Retinal pigment epithelial cell (primary cell): Measurements from ENCODE around the gene EMILIN1.

Experiments
- DNase-seq: peaks from one replicate; pipeline ENCODE4 v3.0.0-alpha.2; 2010; ENCODE audit warnings: low read depth
- H3K4me3 ChIP-seq: 2 replicates; pipeline ENCODE4 v1.5.1; 2011; ENCODE audit warnings: mild to moderate bottlenecking, low read length, control low read depth, moderate library complexity
- TF ChIP-seq, protein P1 (sequence below): conservative IDR thresholded peaks from 2 replicates; pipeline ENCODE4 v1.5.1; 2011; ENCODE audit warnings: low read depth, low read length, control low read depth, inconsistent platforms

The EMILIN1 gene

DNA sequence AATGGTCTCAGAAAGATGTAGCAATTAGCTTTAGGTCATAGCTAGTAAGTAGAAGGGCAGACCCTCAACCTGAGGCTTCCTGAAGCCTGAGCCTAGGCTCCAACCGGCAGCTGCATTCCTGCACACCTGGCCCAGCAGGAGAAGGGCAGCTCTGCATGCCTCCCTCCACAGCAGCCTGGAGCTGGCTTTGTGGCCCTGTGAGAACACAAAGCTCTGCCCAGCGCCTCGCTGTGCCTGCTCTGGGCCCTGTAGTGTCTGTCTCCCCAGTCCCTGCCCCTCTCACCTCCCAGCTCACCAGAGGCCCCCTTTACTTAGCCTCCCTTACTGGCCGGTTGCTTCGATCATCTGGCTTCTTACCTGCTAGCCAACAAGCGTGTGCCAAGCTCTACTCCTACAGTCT is 39.0 kb upstream of the EMILIN1 start:
- DNase-seq, result no peak
- TF ChIP-seq, protein P1, sequence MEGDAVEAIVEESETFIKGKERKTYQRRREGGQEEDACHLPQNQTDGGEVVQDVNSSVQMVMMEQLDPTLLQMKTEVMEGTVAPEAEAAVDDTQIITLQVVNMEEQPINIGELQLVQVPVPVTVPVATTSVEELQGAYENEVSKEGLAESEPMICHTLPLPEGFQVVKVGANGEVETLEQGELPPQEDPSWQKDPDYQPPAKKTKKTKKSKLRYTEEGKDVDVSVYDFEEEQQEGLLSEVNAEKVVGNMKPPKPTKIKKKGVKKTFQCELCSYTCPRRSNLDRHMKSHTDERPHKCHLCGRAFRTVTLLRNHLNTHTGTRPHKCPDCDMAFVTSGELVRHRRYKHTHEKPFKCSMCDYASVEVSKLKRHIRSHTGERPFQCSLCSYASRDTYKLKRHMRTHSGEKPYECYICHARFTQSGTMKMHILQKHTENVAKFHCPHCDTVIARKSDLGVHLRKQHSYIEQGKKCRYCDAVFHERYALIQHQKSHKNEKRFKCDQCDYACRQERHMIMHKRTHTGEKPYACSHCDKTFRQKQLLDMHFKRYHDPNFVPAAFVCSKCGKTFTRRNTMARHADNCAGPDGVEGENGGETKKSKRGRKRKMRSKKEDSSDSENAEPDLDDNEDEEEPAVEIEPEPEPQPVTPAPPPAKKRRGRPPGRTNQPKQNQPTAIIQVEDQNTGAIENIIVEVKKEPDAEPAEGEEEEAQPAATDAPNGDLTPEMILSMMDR, result no peak
- no peak overlapping the region for H3K4me3 ChIP-seq

DNA sequence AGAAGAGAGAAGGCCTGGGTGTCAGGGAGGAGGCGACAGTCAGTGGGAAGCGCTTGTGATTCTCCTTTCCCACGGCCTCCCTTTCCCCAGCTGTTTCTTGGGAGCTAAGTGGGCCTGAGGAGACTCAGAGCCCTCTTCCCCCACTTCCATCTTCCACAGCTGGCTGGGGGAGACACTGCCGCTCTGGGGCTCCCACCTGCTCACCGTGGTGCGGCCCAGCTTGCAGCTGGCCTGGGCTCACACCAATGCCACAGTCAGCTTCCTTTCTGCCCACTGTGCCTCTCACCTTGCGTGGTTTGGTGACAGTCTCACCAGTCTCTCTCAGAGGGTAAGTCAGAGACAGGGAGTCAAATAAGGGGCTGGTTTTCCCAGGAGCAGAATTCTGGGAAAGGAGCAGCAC is 38.5 kb upstream of the EMILIN1 start:
- no peak overlapping the region for H3K4me3 ChIP-seq
- no peak for DNase-seq
- TF ChIP-seq, protein P1, result no peak

DNA sequence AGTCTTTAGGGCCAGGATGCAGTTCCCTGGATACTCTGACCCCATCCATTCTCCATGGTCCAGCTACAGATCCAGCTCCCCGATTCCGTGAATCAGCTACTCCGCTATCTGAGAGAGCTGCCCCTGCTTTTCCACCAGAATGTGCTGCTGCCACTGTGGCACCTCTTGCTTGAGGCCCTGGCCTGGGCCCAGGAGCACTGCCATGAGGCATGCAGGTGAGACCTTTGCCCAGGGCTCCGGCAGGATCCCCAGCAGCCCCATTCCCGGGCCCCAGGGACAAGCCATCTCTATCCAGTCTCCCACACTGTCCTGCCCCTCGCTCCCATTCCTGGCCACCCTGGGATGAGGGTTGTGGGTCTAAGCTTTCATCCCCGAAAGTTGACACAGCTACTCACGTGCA is 38.1 kb upstream of the EMILIN1 start:
- TF ChIP-seq, protein P1, result no peak
- no peak for DNase-seq
- no peak overlapping the region for H3K4me3 ChIP-seq

DNA sequence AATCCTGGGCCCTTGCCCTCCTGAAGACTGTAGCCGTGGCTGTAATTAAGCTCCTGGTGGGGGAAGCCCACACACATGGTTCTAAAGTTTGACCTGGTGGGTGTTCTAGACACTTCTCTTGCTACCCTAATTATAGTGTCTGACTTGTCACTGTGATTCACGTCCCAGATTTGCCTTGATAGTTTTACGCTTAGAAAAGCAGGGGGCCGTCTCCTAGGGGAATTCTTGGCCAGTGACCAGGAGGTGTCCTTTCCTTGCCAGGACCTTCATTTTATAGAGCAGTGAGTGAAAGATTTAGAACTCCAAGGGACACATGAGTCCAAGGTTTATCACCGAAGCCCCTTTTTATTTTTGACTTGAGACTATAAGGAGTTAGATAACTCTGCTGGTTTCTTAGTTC is 36.7 kb upstream of the EMILIN1 start:
- TF ChIP-seq, protein P1, result no peak
- H3K4me3 ChIP-seq, result no peak overlapping the region

DNA sequence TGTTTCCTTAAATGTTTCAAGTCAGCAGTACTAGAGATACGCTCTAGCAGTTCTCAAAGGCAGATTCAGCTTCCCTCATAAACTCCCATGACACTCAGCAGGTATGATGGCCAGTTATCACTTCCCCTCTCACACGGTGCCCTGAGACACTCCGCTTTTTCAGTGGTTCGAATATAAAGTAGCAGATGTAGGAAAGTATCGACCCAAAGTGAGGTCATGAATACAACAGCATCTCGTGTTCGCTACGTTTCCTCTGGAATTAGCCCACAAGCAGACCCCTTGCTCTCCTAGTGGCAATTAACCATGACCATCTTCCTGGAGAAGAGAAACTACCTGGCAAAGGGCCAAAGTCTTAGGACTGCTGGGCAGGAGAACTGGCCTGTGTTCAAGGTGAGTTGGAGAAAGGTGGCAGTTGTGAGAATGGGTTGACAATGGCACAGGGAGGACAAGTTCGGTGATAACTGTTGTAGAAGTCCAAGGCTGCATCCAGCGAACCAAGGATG is 36.2 kb upstream of the EMILIN1 start:
- TF ChIP-seq, protein P1, result no peak
- no peak overlapping the region for H3K4me3 ChIP-seq
- no peak for DNase-seq

More for the DNA sequence above, 36.7 kb upstream of the EMILIN1 start:
- no peak for DNase-seq

DNA sequence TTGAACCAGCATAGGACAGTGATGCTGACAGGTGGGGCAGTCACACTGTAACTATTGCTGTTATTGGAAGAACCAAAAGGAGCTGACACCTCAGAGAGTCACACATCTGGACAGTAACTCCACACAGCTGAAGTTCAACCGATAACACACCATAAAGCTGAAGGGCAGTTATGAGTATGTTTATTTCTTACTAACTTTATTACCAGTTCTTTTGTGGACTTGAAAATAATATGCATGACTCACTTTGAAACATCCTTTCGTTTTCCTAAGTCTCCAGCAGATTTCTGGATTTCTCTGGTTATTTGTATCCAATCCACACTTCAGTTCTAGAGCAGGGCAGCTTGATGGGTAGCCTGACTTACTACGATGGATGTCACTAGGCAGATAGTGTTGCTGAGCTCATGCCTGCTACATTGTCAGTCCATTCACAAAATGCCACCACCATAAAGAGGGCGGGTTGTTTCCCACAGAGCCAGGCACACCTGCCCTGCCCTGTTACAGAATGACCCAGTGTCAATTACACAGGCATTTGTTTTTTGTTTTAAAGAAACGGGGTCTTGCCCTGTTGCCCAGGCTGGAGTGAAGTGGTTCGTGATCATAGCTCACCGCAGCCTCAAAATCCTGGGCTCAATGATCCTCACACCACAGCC is 35.3 kb upstream of the EMILIN1 start:
- TF ChIP-seq, protein P1, result no peak
- no peak for DNase-seq
- no peak overlapping the region for H3K4me3 ChIP-seq
